Right cardiac atrium (tissue), 5 donors: ENCODE measurements around the gene ACADM. TPM values are rescaled to one million over a fixed set of nuclear protein-coding genes. Genes with fewer than 3 reads are reported as not detected.
"Not testable (repeated sequence)": the region's sequence is repeated elsewhere in the genome, so short reads cannot be mapped to it uniquely, and the experiment has no call there.

Experiments used
- ATAC-seq, 2 donors: fragments of 200-7000 bp; cut with Tn5 transposase; one replicate each; pipeline versions ENCODE4 v1.8.0 to v1.9.1; 2020; ENCODE audit warnings: moderate library complexity in 2 of 2, mild to moderate bottlenecking in 1 of 2
- DNase-seq, 3 donors: peaks; one replicate each; pipeline ENCODE4 v3.0.0-alpha.2; 2020
- H3K27ac ChIP-seq: one replicate; pipeline ENCODE4 v1.5.1; 2013; ENCODE audit warnings: mild to moderate bottlenecking, low read length, control low read depth, moderate library complexity
- H3K27me3 ChIP-seq: one replicate; pipeline ENCODE4 v1.6.1; 2013; ENCODE audit not compliant: control insufficient read depth, insufficient read depth
- H3K4me1 ChIP-seq: one replicate; pipeline ENCODE4 v1.6.1; 2013; ENCODE audit warnings: low read length; ENCODE audit not compliant: control insufficient read depth, insufficient read depth
- H3K4me3 ChIP-seq: one replicate; pipeline ENCODE4 v1.5.1; 2013; ENCODE audit warnings: low read length, control low read depth
- H3K9me3 ChIP-seq: one replicate; pipeline ENCODE4 v1.6.1; 2013; ENCODE audit warnings: low read length; ENCODE audit not compliant: control insufficient read depth
- WGBS: extraction: QIAGEN DNeasy Blood & Tissue Kit; methylation state at CpG from one replicate; pipeline ENCODE4 v1.1.7; 2013; 5-methylcytosine and 5-hydroxymethylcytosine counted together
- intact Hi-C, 4 donors: fragments of 100-400 bp; cut with DNase I; formaldehyde crosslinking; loops; one replicate each; pipeline versions ENCODE4 v1.11.0 to v1.14.0; 2022 to 2023
- polyA plus RNA-seq: library from polyadenylated mRNA; stranded (reverse); fragments of 200-250 nt; gene quantifications from one replicate; pipeline ENCODE4 v1.2.3, GENCODE V29; 2013
- total RNA-seq, 4 donors: library from RNA; stranded (reverse); fragmentation: NEBNext Ultra II Directional; extraction: Animal tissue kit (Norgen Biotek cat#: 25700); gene quantifications; one replicate each; pipeline ENCODE4 v1.2.1, GENCODE V29; 2021
- donor health status: healthy with polysubstance abuse.
- donor health status: DM: no; HTN: yes; CAD: no.
- donor health status: DM: no; HTN: no; CAD: no.
- donor health status: DM: no; HTN: yes; CAD: no; lungs with severe emphysema.
- donor health status: DM: yes; HTN: yes; CAD: no.

The ACADM gene
- total and polyA plus RNA-seq, 5 donors: 105 to 197 (median 181) TPM

GRCh38 chr1:75733661-75734060, 9.2 kb downstream of the ACADM start:
- H3K27me3 ChIP-seq: no peaks in the 10 kb centered on the region
- H3K4me1 ChIP-seq: no peaks in the 10 kb centered on the region
- H3K9me3 ChIP-seq: no peaks in the 10 kb centered on the region
- H3K27ac ChIP-seq: no peak overlapping the region
- no peak for DNase-seq
- intact Hi-C loops: no loop called here
- no peak overlapping the region for H3K4me3 ChIP-seq
- ATAC-seq: no peak
- 95% methylated on average over 5 of the region's 5 CpGs for WGBS

DNA sequence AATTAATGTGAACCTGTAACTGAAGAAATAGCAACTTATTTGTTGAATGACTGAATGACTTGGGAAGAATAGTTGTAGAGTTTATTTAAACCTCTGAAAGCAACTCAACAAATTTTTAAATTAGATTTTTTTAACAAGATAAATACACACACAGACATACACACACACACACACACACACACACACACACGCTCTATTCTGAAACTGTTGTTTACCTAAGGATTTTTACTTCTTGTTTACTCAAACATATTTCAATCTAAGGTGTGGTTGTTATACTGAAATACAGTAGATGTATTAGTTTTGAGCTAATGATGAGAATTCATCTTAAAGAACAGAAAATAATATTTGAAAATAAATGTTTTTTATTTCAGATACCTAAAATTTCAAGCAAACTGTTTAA, 11.5 kb downstream of the ACADM start:
- intact Hi-C loops: no loop called here
- Histone ChIP-seq H3K27me3 (no peaks in the 10 kb centered on the region), H3K27ac (no peak overlapping the region), H3K4me3 (no peak overlapping the region), H3K4me1 (no peaks in the 10 kb centered on the region), H3K9me3 (no peaks in the 10 kb centered on the region)
- ATAC-seq (no peak), DNase-seq (no peak)
- 79% methylated on average over 1 of the region's 1 CpG for WGBS

DNA sequence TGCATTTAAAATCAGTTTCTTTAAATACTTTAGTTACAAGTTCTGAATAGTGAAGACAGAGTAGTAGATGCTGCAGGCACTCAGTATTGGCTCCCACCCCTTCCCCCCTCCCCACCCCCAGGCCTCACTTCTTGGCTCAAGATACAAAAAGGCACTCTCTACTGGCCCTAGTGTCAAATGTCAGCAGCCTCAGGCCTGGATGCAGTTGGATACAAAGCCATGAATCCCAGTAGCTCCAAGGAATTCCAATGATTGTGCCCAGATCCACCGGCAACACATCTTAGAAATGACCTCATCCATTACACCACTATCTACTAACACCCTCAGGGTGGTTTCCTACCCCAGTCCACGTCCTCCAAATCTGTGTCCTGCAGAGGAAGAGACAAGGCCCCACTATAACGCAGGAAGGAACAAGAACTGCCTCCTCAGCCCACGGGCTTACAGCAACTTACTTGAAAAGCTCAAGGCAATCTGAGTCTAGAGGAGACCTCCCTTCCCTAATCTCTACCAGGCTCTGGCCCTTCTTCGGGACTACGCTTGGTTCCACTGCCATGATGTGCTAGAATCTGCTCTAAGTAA, 17.6 kb downstream of the ACADM start:
- DNase-seq: no peak
- no peaks in the 10 kb centered on the region for H3K4me1 ChIP-seq
- 78% methylated on average over 6 of the region's 6 CpGs for WGBS
- intact Hi-C loops: no loop called here
- no peaks in the 10 kb centered on the region for H3K27me3 ChIP-seq
- H3K27ac ChIP-seq: no peak overlapping the region
- no peak overlapping the region for H3K4me3 ChIP-seq
- no peak for ATAC-seq
- H3K9me3 ChIP-seq: no peaks in the 10 kb centered on the region

GRCh38 chr1:75745276-75745675, 20.8 kb downstream of the ACADM start:
- no peak for ATAC-seq
- DNase-seq: no peak
- Histone ChIP-seq H3K27me3 (no peaks in the 10 kb centered on the region), H3K4me3 (no peak overlapping the region), H3K27ac (no peak overlapping the region), H3K4me1 (no peaks in the 10 kb centered on the region), H3K9me3 (no peaks in the 10 kb centered on the region)
- 70% methylated on average over 4 of the region's 4 CpGs for WGBS
- intact Hi-C loops: no loop called here

DNA sequence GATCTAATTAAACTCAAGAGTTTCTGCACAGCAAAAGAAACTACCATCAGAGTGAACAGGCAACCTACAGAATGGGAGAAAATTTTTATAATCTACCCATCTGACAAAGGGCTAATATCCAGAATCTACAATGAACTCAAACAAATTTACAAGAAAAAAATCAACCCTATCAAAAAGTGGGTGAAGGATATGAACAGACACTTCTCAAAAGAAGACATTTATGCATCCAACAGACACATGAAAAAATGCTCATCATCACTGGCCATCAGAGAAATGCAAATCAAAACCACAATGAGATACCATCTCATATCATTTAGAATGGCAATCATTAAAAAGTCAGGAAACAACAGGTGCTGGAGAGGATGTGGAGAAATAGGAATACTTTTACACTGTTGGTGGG, 32.7 kb downstream of the ACADM start:
- H3K4me3 ChIP-seq, DNase-seq, intact Hi-C loops, H3K4me1 ChIP-seq, H3K27ac ChIP-seq, H3K27me3 ChIP-seq, H3K9me3 ChIP-seq, ATAC-seq: not testable (repeated sequence)

DNA sequence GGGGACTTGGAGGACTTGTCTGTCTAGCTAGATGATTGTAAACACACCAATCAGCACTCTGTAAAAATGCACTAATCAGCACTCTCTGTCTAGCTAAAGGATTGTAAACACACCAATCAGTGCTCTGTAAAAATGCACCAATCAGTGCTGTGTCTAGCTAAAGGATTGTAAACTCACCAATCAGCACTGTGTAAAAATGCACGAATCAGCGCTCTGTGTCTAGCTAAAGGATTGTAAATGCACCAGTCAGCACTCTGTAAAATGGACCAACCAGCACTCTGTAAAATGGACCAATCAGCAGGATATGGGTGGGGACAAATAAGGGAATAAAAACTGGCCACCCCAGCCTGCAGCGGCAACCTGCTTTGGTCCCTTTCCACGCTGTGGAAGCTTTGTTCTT, 34.0 kb downstream of the ACADM start:
- WGBS: over 99% methylated on average over 4 of the region's 4 CpGs
- DNase-seq, ATAC-seq, intact Hi-C loops, H3K4me3 ChIP-seq, H3K27me3 ChIP-seq, H3K4me1 ChIP-seq, H3K27ac ChIP-seq, H3K9me3 ChIP-seq: not testable (repeated sequence)

- H3K27me3 ChIP-seq: no peaks in the 10 kb centered on the region
- intact Hi-C loops: no loop called here
- DNase-seq (no peak), ATAC-seq (no peak)
- H3K9me3 ChIP-seq: no peaks in the 10 kb centered on the region
- no peaks in the 10 kb centered on the region for H3K4me1 ChIP-seq
- 73% methylated on average over 1 of the region's 1 CpG for WGBS
- no peak overlapping the region for H3K4me3 ChIP-seq
- no peak overlapping the region for H3K27ac ChIP-seq
Measured at GRCh38 chr1:75764057-75764655, 39.6 kb downstream of the ACADM start.

DNA sequence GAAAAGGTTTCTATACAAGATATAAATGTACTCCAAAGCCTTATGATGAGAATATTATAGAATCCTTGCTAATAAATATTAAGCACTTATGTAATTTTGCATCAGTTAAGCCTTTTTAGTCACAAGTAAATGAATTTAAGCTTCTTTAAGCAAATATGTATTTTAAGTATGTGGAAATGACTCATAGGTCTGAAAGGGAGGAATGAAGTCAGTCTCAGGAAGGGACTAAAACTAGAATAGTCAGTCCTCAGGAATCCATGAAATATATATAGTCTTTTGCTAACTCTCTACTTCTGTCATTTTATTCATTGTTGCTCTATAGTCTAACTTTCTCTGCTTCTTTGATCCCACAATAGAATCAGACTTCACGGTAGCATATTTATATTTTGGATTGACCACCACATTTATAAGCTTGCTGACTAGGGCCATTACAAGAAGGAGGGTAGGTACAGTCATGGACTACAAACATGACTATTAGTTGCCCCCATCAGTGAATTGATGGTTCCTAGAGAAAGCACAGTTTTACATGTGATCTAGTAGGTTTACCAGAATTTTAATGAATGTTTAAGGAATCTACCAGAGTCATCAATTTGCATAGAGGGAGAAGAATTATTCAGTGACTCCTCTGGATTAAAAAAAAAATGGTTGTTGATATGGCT, 41.3 kb downstream of the ACADM start:
- no peak for ATAC-seq
- 79% methylated on average over 1 of the region's 1 CpG for WGBS

DNA sequence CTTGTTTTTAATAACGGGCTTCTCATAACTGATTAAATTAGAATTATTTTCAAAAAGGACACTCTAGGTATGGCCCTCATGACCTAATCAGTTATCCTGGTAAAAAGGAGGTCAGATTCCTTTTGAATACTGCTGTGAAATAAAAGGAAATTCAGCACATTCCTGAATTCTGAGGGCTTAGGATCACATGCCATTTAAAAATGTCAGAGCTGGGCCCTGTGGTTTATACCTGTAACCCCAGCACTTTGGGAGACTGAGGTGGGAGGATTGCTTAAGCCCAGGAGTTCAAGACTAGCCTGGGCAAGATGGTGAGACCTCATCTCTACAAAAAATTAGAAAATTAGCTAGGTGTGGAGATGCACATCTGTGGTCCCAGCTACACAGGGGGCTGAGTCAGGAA, 43.5 kb downstream of the ACADM start:
- Histone ChIP-seq H3K4me1 (no peaks in the 10 kb centered on the region), H3K9me3 (no peaks in the 10 kb centered on the region), H3K27ac (no peak overlapping the region), H3K27me3 (no peaks in the 10 kb centered on the region), H3K4me3 (no peak overlapping the region)
- intact Hi-C loops: no loop called here
- ATAC-seq: no peak
- WGBS: 89% methylated on average over 1 of the region's 1 CpG
- DNase-seq: no peak

More for the DNA sequence above, 41.3 kb downstream of the ACADM start:
- no peak for DNase-seq
- Histone ChIP-seq H3K27me3 (no peaks in the 10 kb centered on the region), H3K4me3 (no peak overlapping the region), H3K27ac (no peak overlapping the region), H3K9me3 (no peaks in the 10 kb centered on the region), H3K4me1 (no peaks in the 10 kb centered on the region)
- intact Hi-C loops: no loop called here

DNA sequence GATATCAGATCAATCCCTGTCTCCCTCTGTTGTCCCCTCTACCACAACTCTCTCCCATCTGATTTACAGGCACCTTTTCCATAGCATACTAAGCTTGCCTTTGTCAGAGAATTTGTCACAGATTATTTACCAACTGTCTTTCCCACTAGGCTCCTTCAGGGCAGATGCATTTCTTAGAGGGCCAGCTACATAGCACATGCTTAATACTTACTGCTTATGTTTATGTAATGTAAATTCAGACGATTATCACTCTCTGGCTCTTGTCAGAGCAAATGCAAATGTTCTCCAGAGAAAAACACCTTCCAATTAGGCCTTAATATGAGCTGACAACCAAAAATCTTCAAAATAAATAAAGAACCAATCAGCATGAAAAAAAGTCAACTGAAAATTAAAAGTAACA, 46.3 kb downstream of the ACADM start:
- Histone ChIP-seq H3K9me3 (no peaks in the 10 kb centered on the region), H3K27ac (no peak overlapping the region), H3K27me3 (no peaks in the 10 kb centered on the region), H3K4me3 (no peak overlapping the region), H3K4me1 (no peaks in the 10 kb centered on the region)
- no peak for DNase-seq
- intact Hi-C loops: no loop called here
- WGBS: 72% methylated on average over 1 of the region's 1 CpG
- no peak for ATAC-seq

- intact Hi-C loops: no loop called here
- Histone ChIP-seq H3K4me1 (no peaks in the 10 kb centered on the region), H3K27ac (no peak overlapping the region), H3K9me3 (no peaks in the 10 kb centered on the region), H3K4me3 (no peak overlapping the region), H3K27me3 (no peaks in the 10 kb centered on the region)
- WGBS: 76% methylated on average over 3 of the region's 3 CpGs
- ATAC-seq (no peak), DNase-seq (no peak)
Measured at GRCh38 chr1:75771978-75772377, 47.5 kb downstream of the ACADM start.
